ENCODE measurements around the gene DOCK4. TPM values are rescaled to one million over a fixed set of nuclear protein-coding genes. Genes with fewer than 3 reads are reported as not detected.
"Not testable (repeated sequence)": the region's sequence is repeated elsewhere in the genome, so short reads cannot be mapped to it uniquely, and the experiment has no call there.

Gene DOCK4
- total RNA-seq (2014; rRNA removed; shearing (Covaris generic)): 5.0 and 7.7 TPM in 2 replicates

DNA sequence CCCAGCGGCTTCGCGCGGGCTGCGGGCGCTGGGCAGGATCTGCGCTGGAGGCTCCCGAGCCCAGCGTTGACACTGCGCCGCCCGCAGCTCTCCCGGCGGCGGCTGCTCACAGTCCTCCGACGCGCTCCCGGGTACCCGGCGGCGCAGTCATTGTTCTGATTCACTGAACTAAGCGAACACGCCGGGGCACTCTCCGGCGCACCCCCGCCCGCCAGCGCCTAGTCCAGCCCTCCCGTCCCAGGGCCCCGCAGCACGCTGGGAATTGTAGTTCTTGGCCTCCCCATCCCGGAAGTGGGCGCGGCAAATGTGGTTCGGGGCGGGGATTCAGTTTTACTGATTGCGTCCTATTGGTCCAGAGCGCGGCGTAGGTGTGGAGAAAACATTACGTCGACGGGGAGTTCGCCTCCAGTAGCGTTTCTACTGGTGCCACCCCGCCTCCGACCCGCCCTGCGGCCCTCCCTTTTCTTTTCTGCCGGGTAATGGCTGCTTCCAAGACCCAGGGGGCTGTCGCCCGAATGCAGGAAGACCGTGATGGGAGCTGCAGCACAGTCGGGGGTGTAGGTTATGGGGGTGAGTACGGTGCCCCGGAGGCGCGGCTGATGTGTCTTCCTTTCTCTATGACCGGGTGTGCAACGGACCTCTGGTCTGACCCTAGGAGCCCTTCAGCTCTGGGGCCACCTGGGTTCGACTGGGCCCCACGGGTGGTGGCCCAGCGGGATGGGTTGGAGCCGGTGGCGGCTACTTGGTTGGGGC is at the start of gene DOCK4, which contains the start of gene ZNF277:
DOCK4 (minus strand) TSS at position 162 of the 753 bp plus-strand sequence. CDS start 261 bp downstream, outside the sequence.
ZNF277 (plus strand) TSS at position 458 of the 753 bp plus-strand sequence; CDS start at position 480, 22 bp downstream.
- DNase-seq (ENCODE audit: low read depth): peak; percentile 99

GRCh38 chr7:112255388-112255720 is 49.2 kb upstream of the DOCK4 start:
- no peak for DNase-seq (ENCODE audit: low read depth)

DNA sequence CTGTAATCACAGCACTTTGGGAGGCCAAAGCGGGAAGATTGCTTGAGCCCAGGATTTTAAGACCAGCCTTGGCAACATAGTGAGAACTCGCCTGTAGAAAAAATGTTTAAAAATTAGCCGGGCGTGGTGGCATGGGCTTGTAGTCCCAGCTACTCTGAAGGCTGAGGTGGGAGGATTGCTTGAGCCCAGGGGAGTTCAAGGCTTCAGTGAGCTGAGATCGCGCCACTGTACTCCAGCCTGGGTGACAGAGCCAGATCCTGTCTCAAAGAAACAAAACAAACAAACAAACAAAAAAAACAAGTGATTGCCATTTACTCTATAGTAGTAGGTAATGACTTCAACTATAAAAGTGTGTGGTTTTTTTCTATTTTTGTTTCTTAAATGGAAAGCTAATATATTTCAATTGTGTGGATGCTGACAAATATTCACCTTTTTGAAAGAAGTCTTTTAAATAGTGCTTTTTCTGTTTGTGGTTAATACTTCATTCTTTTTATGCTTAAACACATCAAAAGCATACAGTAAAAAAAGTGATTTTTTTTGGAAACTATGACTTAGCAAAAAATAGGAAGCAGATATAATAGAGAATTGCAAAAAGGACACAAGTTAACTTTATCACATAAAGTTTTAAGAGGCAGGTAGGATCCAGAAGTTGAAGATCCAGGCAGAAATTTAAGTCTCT is 48.6 kb upstream of the DOCK4 start:
- DNase-seq (ENCODE audit: low read depth): no peak

- DNase-seq (ENCODE audit: low read depth): peak; percentile 15
Measured at GRCh38 chr7:112254156-112254555, 48.0 kb upstream of the DOCK4 start.

DNA sequence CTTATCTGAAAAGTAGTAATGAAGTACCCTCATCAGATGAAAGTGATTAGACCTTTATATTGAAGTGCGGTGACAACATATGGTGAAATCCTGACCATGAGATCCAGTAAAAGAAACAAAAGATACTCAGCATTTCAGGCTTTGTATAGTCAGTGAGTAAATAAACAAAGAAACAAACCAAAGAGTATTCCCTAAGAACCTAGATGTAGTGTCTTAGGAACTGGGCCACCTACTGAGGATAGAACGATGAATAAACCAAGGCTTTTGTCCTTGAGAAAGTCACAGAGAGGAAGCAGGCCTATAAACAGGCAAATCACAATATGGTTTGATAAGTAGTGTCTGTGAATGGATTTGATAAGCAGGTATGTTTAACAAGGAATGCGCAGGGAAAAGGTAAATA is 46.5 kb upstream of the DOCK4 start:
- DNase-seq (ENCODE audit: low read depth): no peak

DNA sequence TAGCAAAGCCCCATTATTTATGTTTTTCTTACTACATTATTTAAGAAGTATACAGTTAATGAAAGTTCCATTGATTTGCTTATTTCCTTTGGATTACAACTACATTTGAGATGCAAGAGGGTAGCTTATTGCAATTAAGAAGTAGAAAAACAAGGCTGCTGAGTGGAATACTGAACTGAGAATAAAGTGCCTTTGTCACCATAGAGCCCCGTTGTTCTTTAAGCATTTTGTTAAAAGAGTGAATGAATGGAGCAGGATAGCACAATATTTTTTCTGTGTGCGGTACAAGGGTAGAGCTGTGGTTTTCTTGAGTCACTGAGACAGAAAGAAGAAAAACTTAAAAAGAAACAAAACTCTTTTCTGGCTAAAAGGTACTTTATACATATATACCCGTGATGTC is 45.9 kb upstream of the DOCK4 start:
- no peak for DNase-seq (ENCODE audit: low read depth)

DNA sequence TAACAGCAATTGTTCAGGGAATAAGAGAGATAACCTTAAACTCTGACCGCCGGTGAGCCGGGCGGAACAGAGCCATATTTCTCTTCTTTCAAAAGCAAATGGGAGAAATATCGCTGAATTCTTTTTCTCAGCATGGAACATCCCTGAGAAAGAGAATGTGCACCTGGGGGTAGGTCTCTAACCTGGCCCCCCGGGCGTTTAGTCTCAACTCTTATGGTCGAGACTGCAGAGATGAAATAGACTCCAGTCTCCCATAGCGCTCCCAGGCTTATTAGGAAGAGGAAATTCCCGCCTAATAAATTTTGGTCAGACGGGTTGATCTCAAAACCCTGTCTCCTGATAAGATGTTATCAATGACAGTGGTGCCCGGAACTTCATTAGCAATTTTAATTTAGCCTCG is 43.8 kb upstream of the DOCK4 start:
- not testable (repeated sequence) for DNase-seq (ENCODE audit: low read depth)

- DNase-seq (ENCODE audit: low read depth): no peak
Measured at GRCh38 chr7:112248598-112248997, 42.4 kb upstream of the DOCK4 start.

GRCh38 chr7:112238852-112239610 is 32.8 kb upstream of the DOCK4 start:
- DNase-seq (ENCODE audit: low read depth): peak; percentile 98

- peak; percentile 78 for DNase-seq (ENCODE audit: low read depth)
Measured at GRCh38 chr7:112238330-112238729, 32.1 kb upstream of the DOCK4 start.

GRCh38 chr7:112236597-112236996 is 30.4 kb upstream of the DOCK4 start:
- no peak for DNase-seq (ENCODE audit: low read depth)

- no peak for DNase-seq (ENCODE audit: low read depth)
Measured at GRCh38 chr7:112234147-112234546, 27.9 kb upstream of the DOCK4 start.

DNA sequence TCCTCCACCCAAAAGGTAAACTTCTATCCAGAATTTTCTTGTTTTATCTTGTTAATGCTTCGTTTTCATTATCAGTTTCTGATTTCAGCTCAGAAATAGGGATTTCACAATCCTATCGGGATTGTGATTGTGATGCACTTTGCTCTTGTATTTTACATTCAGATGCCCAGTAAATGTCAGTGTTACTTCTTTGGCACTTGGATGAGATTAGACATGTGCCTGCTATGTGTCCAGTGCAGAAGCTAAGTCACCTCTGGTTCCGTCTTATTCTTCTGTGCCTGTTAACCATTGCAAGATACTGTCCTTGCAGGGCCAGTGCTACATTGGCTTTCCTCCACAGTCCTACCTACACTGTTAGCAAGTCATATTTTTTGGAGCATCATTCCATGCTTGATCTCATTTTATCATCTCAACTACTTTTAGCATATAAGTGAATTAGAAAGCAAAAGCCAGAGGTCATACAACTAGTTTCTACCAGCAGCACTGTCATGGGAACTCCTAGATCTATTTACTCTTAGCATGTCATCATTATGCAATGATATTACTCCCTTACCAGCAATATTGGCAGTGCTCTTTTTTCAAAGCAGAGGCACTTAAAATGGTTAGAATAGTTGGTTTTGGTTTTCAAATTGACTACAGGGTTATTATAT is 27.0 kb upstream of the DOCK4 start:
- DNase-seq (ENCODE audit: low read depth): no peak

DNA sequence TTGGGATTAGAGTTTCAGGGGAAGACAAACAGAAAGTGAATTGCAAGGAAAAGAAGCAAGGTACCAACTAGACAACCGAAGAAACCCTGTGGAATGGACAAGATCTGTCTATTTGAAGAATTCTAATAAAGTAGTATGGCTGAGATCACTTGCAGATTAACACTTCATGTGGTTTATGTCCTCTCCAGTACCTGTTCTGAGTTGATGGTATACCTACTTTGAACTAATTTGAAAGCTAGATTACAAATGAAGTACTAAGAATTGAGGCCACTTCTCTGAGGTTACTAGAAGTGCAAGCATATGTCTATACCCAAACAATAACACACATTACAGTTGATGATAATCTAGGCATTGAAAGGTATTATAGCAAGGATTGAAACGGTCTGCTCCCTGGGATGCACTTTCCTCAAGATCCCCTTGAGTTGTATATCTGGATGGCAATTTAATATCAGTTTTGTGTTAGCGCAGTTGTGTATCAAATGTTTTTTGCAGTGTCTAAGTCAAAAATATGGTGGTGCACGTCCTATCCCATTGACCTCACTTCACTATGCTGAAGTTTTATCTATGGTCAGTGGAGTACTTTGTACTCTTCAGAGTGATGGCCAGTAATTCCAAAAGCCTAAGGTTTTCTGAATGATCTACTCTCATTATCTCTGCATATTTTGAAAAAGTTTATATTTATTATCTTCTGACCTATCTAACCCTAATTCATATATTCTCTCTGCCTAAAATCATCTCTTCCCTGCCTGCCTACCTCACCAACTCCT is 26.2 kb upstream of the DOCK4 start:
- no peak for DNase-seq (ENCODE audit: low read depth)

DNA sequence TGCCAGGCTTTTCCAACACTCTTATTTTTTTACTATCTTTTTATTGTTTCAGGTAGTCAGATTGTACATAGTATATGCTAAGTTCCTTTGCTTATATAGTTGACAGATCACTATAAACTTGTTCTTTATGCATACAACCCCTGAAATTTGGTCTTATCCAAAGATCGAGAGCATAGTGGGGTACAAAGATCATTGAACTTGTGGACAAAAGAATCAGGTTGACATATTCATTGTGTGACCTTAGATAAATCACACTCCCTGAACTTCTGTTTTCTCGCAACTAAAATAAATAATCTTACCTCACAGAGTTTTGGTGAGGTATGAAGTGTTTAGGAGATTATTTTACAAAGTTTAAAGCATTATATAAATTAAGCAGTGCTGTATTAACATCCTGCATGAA is 22.4 kb upstream of the DOCK4 start:
- DNase-seq (ENCODE audit: low read depth): no peak

DNA sequence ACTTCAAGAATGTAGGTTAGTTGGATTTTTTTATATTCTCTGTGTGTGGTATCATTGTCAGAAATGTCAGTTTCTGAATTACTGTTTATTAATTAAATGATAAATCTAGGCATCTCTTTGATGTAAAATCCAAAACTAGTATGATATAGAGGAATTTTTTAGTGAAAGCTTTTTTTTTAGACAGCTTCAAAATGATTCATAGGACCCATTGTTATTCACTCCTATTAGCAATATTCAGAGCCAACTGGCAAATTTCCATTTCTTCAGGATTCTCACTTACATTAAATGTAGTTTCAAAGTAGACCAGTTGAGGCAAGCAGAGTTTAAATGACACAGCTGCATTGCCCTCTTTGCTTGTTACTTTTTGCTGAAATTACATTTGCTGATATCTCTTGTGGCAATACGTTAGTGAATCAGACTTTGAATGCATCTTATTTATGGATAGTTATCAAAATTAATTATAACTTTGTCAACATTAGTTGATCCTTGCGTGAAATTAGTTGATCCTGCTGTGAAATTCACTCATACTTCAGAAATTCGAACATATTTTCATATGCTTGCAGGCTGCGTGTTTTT is 20.6 kb upstream of the DOCK4 start:
- DNase-seq (ENCODE audit: low read depth): no peak

GRCh38 chr7:112225006-112225405 is 18.8 kb upstream of the DOCK4 start:
- peak; percentile 33 for DNase-seq (ENCODE audit: low read depth)

- no peak for DNase-seq (ENCODE audit: low read depth)
Measured at GRCh38 chr7:112224186-112224585, 18.0 kb upstream of the DOCK4 start.

- DNase-seq (ENCODE audit: low read depth): no peak
Measured at GRCh38 chr7:112223310-112223709, 17.1 kb upstream of the DOCK4 start.

GRCh38 chr7:112220877-112221434 is 14.8 kb upstream of the DOCK4 start:
- DNase-seq (ENCODE audit: low read depth): no peak

- DNase-seq (ENCODE audit: low read depth): no peak
Measured at GRCh38 chr7:112215787-112216186, 9.6 kb upstream of the DOCK4 start.
